GM12878 (cell line): Measurements from ENCODE around the gene SLC66A1. TPM values are rescaled to one million over a fixed set of nuclear protein-coding genes. Genes with fewer than 3 reads are reported as not detected.
A peak's percentile ranks its signal among the peaks of the same experiment; 100 is the strongest.

Experiments used
- ATAC-seq: fragments of 200-7000 bp; cut with Tn5 transposase; 3 replicates; pipeline ENCODE4 v1.9.1; 2020; ENCODE audit warnings: mild to moderate bottlenecking, moderate library complexity
- BruUV-seq: library from RNA; stranded (reverse); fragments of 400-500 nt; replicated peaks from 2 replicates; lab custom pipeline; 2021; lab: Mats Ljungman, UMichigan
- CTCF ChIA-PET: fragments of 300-600 bp; sonication (Branson Sonifier 250); formaldehyde crosslinking; extraction: SDS; loops from one replicate; lab custom pipeline; 2021; ENCODE audit warnings: inconsistent platforms; lab: Yijun Ruan, JAX
- POLR2A ChIA-PET: fragments of 350-600 bp; formaldehyde crosslinking; extraction: SDS; loops from one replicate; lab custom pipeline; 2021; ENCODE audit warnings: inconsistent platforms; lab: Charles Lee
- RAD21 ChIA-PET: fragments of 300-600 bp; sonication (Branson Sonifier 250); formaldehyde crosslinking; loops from one replicate; lab custom pipeline; 2023; ENCODE audit warnings: antibody characterized with exemption; ENCODE audit not compliant: unreplicated experiment; lab: Charles Lee
- SMC1A ChIA-PET: fragments of 300-600 bp; sonication (Branson Sonifier 250); formaldehyde crosslinking; loops from one replicate; lab custom pipeline; 2023; ENCODE audit not compliant: unreplicated experiment, uncharacterized antibody; lab: Charles Lee
- DNase-seq: peaks from one replicate; pipeline ENCODE4 v3.0.0-alpha.2; 2011; ENCODE audit warnings: low read depth, low spot score
- FAIRE-seq: peaks from 3 replicates; lab custom pipeline; 2011; peaks lifted over from hg19 to GRCh38; lab: Jason Lieb, UNC
- H2AFZ ChIP-seq: 2 replicates; pipeline ENCODE4 v1.6.0; 2011; ENCODE audit warnings: low read depth, low read length, control low read depth; ENCODE audit not compliant: control insufficient read depth
- H3K27ac ChIP-seq: 2 replicates; pipeline ENCODE4 v1.5.1; 2011; ENCODE audit warnings: control low read depth; ENCODE audit not compliant: control insufficient read depth, insufficient read depth
- H3K27me3 ChIP-seq, 2 experiments: replicated peaks in 1 of 2; 2 replicates each; pipeline versions ENCODE4 v1.6.0 to v1.6.1; 2011; ENCODE audit warnings: low read length in 1 of 2; ENCODE audit not compliant: control insufficient read depth in 2 of 2, insufficient read depth in 2 of 2
- H3K36me3 ChIP-seq, 2 experiments: 2 replicates each; pipeline ENCODE4 v1.5.1; 2011; ENCODE audit warnings: low read length in 1 of 2; ENCODE audit not compliant: control insufficient read depth in 2 of 2, insufficient read depth in 2 of 2
- H3K4me1 ChIP-seq: 2 replicates; pipeline ENCODE4 v1.6.1; 2011; ENCODE audit warnings: mild to moderate bottlenecking, low read length, moderate library complexity, mixed read lengths; ENCODE audit not compliant: control insufficient read depth, insufficient read depth
- H3K4me2 ChIP-seq: 2 replicates; pipeline ENCODE4 v1.6.0; 2011; ENCODE audit warnings: control low read depth; ENCODE audit not compliant: control insufficient read depth, insufficient read depth
- H3K4me3 ChIP-seq: fragments of 200-600 bp; sonication (generic); 2 replicates; pipeline ENCODE4 v1.5.1; 2016
- H3K79me2 ChIP-seq: 2 replicates; pipeline ENCODE4 v1.6.0; 2011; ENCODE audit warnings: low read length; ENCODE audit not compliant: control insufficient read depth, insufficient read depth
- H3K9ac ChIP-seq: 2 replicates; pipeline ENCODE4 v1.8.0; 2011; ENCODE audit warnings: low read length, control low read depth, mixed read lengths; ENCODE audit not compliant: control insufficient read depth, insufficient read depth
- H3K9me3 ChIP-seq: replicated peaks from 3 replicates; pipeline ENCODE4 v1.5.1; 2011; ENCODE audit warnings: mild to moderate bottlenecking, low read length; ENCODE audit not compliant: control insufficient read depth, insufficient read depth
- H4K20me1 ChIP-seq: 2 replicates; pipeline ENCODE4 v1.6.0; 2011; ENCODE audit not compliant: control insufficient read depth, insufficient read depth
- ASH2L ChIP-seq: fragments of 300-600, 200-600 bp; sonication (generic); IDR thresholded peaks from 2 replicates; pipeline ENCODE4 v1.6.1; 2017; ENCODE audit warnings: low read depth, mild to moderate bottlenecking, borderline replicate concordance
- ESRRA ChIP-seq: IDR thresholded peaks from 2 replicates; pipeline ENCODE4 v1.6.1; 2012; ENCODE audit warnings: mild to moderate bottlenecking, low read length, improper control_type of control experiment
- ZBED1 ChIP-seq: IDR thresholded peaks from 2 replicates; pipeline ENCODE4 v1.6.1; 2016; ENCODE audit warnings: borderline replicate concordance
- ZNF384 ChIP-seq: IDR thresholded peaks from 2 replicates; pipeline ENCODE4 v1.6.1; 2012; ENCODE audit warnings: low read depth, mild to moderate bottlenecking, low read length, improper control_type of control experiment, borderline replicate concordance
- WGBS: methylation state at CpG from one replicate; pipeline ENCODE4 v1.1.6; 2016; ENCODE audit warnings: low lambda C conversion rate; ENCODE audit not compliant: insufficient replicate concordance, insufficient coverage; ENCODE audit errors: missing lambda C conversion rate; 5-methylcytosine and 5-hydroxymethylcytosine counted together
- in situ Hi-C: fragments of 300-500 bp; cut with MboI; formaldehyde crosslinking; loops from 9 replicates; pipeline ENCODE4 v1.14.3; 2018; ENCODE audit warnings: mixed read lengths
- intact Hi-C: fragments of 100-400 bp; cut with micrococcal nuclease; formaldehyde crosslinking; loops from one replicate; pipeline ENCODE4 v1.14.2; 2022; ENCODE audit not compliant: unreplicated experiment
- polyA plus RNA-seq, 11 experiments: library from polyadenylated mRNA; depleted of rRNA in 4 of 11; unstranded in 6 of 11; stranded (reverse) in 5 of 11; fragments of >200 nt; fragmentation: Nextera tagmentation in 4 of 11; fragmentation: Illumina TruSeq in 1 of 11; extraction: Ambion mirVana in 4 of 11; extraction: Trizol in 1 of 11; gene quantifications; 1 replicate in 1 of 11; 2 replicates in 10 of 11; pipeline versions ENCODE4 v1.2.1 to v1.2.3, GENCODE V29; 2011 to 2016; ENCODE audit warnings: inconsistent platforms in 2 of 11, missing spikeins in 2 of 11, low read depth in 1 of 11
- total RNA-seq, 4 experiments: library from RNA; depleted of rRNA in 3 of 4; stranded (reverse); fragments of >200 nt in 3 of 4; fragmentation: Illumina TruSeq in 1 of 4; extraction: Trizol in 1 of 4; gene quantifications; 2 replicates each; pipeline versions ENCODE4 v1.2.1 to v1.2.3, GENCODE V29; 2013 to 2021
- TF ChIP-seq, protein P1 (sequence below): fragments of 150-350 bp; IDR thresholded peaks from 2 replicates; pipeline ENCODE4 v1.6.1; 2016; ENCODE audit warnings: low read depth, low read length
- TF ChIP-seq, protein P2 (sequence below): IDR thresholded peaks from 2 replicates; pipeline ENCODE4 v1.6.1; 2011; ENCODE audit warnings: borderline replicate concordance, low read depth, mild to moderate bottlenecking, moderate library complexity, mixed read lengths, low read length; ENCODE audit not compliant: insufficient read depth; ENCODE audit errors: extremely low read length

The SLC66A1 gene
- total and polyA plus RNA-seq, 10 of the 15 experiments (the other 5 are each of a cell fraction or from before 2014, with no cell fraction given): 0.58 to 22.0 (median 10.2) TPM

DNA sequence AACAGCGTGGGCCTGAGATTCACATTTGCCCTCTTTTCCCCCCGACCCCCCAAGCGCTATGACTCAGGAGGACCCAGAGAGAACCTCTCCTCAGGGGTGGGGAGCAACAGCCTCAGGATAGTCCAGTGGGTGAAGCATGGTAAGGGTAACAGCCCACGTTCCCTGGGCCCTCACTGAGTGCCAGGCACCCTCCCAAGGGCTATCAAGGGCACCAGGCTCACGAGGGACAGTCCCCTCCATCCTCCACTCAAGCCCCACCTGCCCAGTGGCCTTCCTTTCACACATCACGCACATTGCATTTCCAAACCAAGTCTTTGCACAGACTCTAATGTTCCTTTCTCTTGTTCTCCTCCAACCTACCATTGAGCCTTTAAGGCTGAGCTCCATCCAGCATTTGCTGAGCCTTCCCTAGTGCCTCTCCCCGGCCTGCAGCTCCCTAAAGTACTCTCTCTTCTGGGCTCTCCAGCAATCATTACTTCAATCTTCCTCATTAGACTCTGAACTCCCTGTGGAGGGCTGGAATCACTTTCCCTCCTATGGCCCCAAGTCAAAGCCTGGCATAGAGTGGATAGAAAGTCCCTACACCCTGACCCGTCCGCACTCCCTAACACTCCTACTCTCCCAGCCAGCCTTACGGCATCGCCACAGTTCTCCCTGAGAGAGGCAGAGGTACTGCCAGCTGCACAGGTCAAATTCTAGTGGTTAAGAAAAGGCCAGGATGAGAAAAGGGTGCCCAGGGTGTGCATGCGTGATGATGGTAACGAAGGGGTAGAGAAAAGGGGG is 1.2 kb upstream of the SLC66A1 start (continued):
- TF ChIP-seq, protein P1, sequence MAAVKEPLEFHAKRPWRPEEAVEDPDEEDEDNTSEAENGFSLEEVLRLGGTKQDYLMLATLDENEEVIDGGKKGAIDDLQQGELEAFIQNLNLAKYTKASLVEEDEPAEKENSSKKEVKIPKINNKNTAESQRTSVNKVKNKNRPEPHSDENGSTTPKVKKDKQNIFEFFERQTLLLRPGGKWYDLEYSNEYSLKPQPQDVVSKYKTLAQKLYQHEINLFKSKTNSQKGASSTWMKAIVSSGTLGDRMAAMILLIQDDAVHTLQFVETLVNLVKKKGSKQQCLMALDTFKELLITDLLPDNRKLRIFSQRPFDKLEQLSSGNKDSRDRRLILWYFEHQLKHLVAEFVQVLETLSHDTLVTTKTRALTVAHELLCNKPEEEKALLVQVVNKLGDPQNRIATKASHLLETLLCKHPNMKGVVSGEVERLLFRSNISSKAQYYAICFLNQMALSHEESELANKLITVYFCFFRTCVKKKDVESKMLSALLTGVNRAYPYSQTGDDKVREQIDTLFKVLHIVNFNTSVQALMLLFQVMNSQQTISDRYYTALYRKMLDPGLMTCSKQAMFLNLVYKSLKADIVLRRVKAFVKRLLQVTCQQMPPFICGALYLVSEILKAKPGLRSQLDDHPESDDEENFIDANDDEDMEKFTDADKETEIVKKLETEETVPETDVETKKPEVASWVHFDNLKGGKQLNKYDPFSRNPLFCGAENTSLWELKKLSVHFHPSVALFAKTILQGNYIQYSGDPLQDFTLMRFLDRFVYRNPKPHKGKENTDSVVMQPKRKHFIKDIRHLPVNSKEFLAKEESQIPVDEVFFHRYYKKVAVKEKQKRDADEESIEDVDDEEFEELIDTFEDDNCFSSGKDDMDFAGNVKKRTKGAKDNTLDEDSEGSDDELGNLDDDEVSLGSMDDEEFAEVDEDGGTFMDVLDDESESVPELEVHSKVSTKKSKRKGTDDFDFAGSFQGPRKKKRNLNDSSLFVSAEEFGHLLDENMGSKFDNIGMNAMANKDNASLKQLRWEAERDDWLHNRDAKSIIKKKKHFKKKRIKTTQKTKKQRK: no peak
- TF ChIP-seq, all 136 proteins: peak for 0

DNA sequence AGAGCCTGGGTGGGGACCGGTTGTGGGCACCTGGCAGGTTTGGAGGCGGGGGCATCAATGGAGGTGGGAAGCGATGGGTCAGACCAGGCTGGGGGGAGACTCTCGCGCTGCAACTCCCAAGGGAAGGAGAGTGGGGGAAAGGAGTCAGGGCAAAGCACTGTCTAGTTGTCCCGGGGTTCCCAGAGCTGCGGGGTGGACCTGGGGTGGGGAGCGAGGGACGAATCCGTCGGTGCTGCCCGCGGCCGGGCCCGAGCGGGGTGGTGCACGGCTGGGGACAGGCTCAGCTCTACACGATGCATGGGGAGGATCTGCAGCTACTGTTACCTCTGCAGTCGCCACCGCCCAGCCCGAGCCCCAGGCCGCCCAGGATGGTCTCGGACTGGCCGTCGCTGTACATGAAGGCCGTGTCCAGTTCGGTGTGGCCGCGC is 609 bp upstream of the SLC66A1 start:
- peak overlapping the region; percentile 52 for H3K9ac ChIP-seq
- ATAC-seq: peak; percentile 2
- peak overlapping the region; percentile 42 for H3K27ac ChIP-seq
- peaks cover 0 to 6% of the 10 kb centered on the region in 2 experiments; a peak in 1 of 4 replicates for H3K36me3 ChIP-seq
- H3K9me3 ChIP-seq: no peaks in the 10 kb centered on the region
- CTCF ChIA-PET: interaction anchor here (0.8 kb wide), 1 partner anchor 342 kb away, joined by 4 read pairs; no protein-coding TSS in a partner anchor
- POLR2A ChIA-PET: interaction anchor here (0.6 to 1.1 kb wide), 3 partner anchors 92 to 285 kb away, joined by 3 to 5 read pairs (median 4); a partner anchor contains a TSS
- no peaks in the 10 kb centered on the region for H3K27me3 ChIP-seq
- H3K4me1 ChIP-seq: peaks cover 39% of the 10 kb centered on the region
- intact Hi-C loops: loop anchor here (5.0 to 10.0 kb wide), 3 partner anchors 59 to 343 kb away; partner anchors contain the start of genes CAPZB, EMC1 and MRTO4
- peak overlapping the region; percentile 73 for H2AFZ ChIP-seq
- RAD21 ChIA-PET: interaction anchor here (1.0 kb wide), 1 partner anchor 175 kb away, joined by 3 read pairs; the partner anchor contains the start of gene CAPZB
- BruUV-seq: no TSS peak
- peaks cover 22% of the 10 kb centered on the region for H3K79me2 ChIP-seq
- peak overlapping the region; percentile 92 for H3K4me3 ChIP-seq
- no peak for FAIRE-seq
- SMC1A ChIA-PET: interaction anchor here (2.3 kb wide), 1 partner anchor 286 kb away, joined by 7 read pairs; a partner anchor contains a TSS
- under 1% methylated on average over 27 of the region's 29 CpGs for WGBS
- DNase-seq: no peak
- TF ChIP-seq, protein P2, sequence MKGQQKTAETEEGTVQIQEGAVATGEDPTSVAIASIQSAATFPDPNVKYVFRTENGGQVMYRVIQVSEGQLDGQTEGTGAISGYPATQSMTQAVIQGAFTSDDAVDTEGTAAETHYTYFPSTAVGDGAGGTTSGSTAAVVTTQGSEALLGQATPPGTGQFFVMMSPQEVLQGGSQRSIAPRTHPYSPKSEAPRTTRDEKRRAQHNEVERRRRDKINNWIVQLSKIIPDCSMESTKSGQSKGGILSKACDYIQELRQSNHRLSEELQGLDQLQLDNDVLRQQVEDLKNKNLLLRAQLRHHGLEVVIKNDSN: no peak
- no peak for TF ChIP-seq ESRRA
- 0 out of 2 replicates have a peak, but pooled peaks have one; percentile 20 for TF ChIP-seq ASH2L
- no peak for TF ChIP-seq ZBED1
- TF ChIP-seq ZNF384: no peak
- TF ChIP-seq, all 136 proteins: peak for 1
- Histone ChIP-seq H4K20me1 (no peaks in the 10 kb centered on the region; the same call in 1 of the 2 replicates), H3K4me2 (peak overlapping the region; percentile 56)
- in situ Hi-C loops: no loop called here
